ENCODE results near the gene KDM4C.

GRCh38 chr9:6897898-6898302 is 140.1 kb downstream of the KDM4C start:
- TF ChIP-seq, protein P1, sequence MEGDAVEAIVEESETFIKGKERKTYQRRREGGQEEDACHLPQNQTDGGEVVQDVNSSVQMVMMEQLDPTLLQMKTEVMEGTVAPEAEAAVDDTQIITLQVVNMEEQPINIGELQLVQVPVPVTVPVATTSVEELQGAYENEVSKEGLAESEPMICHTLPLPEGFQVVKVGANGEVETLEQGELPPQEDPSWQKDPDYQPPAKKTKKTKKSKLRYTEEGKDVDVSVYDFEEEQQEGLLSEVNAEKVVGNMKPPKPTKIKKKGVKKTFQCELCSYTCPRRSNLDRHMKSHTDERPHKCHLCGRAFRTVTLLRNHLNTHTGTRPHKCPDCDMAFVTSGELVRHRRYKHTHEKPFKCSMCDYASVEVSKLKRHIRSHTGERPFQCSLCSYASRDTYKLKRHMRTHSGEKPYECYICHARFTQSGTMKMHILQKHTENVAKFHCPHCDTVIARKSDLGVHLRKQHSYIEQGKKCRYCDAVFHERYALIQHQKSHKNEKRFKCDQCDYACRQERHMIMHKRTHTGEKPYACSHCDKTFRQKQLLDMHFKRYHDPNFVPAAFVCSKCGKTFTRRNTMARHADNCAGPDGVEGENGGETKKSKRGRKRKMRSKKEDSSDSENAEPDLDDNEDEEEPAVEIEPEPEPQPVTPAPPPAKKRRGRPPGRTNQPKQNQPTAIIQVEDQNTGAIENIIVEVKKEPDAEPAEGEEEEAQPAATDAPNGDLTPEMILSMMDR (IDR thresholded peaks at IDR 0.05), result no peak
- TF ChIP-seq POLR2A (IDR thresholded peaks at IDR 0.05), result no peak

Data from heart left ventricle (tissue), 13 donors.